Astrocyte of the cerebellum (primary cell): ENCODE data around the gene LDB3.

ENCODE experiments used
- DNase-seq: peaks from one replicate; pipeline ENCODE4 v3.0.0-alpha.2; 2011; ENCODE audit warnings: low read depth
- H3K4me3 ChIP-seq: 2 replicates; pipeline ENCODE4 v1.5.1; 2011; ENCODE audit warnings: mild to moderate bottlenecking, low read depth, low read length, moderate library complexity
- CTCF ChIP-seq: IDR thresholded peaks from 2 replicates; pipeline ENCODE4 v1.5.1; 2012; ENCODE audit warnings: low read length, low read depth, moderate library complexity, mild to moderate bottlenecking; ENCODE audit errors: missing control alignments
- in situ Hi-C: cut with HindIII; loops from 2 replicates; pipeline ENCODE4 v1.10.0; 2017; ENCODE audit warnings: low sequenced_read_pairs

The LDB3 gene

GRCh38 chr10:86753638-86754434 is 85.5 kb downstream of the LDB3 start:
- TF ChIP-seq CTCF = no peak
- no peak for DNase-seq
- in situ Hi-C loops = no loop called here
- no peak overlapping the region for H3K4me3 ChIP-seq

GRCh38 chr10:86755454-86755739 is 87.1 kb downstream of the LDB3 start:
- no peak for DNase-seq
- in situ Hi-C loops = no loop called here
- peak overlapping the region; percentile 77 for H3K4me3 ChIP-seq

GRCh38 chr10:86755740-86756510 is 87.6 kb downstream of the LDB3 start:
- in situ Hi-C loops = no loop called here
- DNase-seq = no peak
- peak overlapping the region; percentile 77 for H3K4me3 ChIP-seq
- TF ChIP-seq CTCF = no peak

More at GRCh38 chr10:86755454-86755739, 87.1 kb downstream of the LDB3 start:
- TF ChIP-seq CTCF = no peak

DNA sequence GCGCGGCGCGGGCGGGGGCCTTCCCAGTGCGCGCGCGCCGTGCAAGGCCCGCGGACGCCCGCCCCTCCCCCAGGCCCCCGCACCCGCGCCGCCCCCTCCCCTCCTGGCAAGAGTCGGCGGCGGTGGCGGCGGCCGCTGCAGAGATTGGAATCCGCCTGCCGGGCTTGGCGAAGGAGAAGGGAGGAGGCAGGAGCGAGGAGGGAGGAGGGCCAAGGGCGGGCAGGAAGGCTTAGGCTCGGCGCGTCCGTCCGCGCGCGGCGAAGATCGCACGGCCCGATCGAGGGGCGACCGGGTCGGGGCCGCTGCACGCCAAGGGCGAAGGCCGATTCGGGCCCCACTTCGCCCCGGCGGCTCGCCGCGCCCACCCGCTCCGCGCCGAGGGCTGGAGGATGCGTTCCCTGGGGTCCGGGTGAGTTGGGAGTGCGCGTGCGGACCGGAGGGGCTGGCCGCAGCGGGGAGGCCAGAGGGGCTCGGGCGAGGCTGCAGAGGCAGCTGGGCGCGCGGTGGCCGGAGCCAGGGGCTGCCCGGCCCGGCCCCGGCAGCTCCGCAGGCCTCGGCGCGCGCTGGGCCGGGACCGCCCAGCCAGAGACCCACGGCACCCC is 88.3 kb downstream of the LDB3 start, which contains the start of gene BMPR1A:
Gene BMPR1A, plus strand, starts transcription at position 109 of the 602 bp plus-strand sequence. CDS start 119,400 bp downstream, outside the sequence.
- TF ChIP-seq CTCF = no peak
- DNase-seq = peak; percentile 74
- in situ Hi-C loops = no loop called here
- peak within 1 kb of the TSS; percentile 77 for H3K4me3 ChIP-seq

- in situ Hi-C loops = no loop called here
- peak; percentile 47 for TF ChIP-seq CTCF
- DNase-seq = no peak
- peak overlapping the region; percentile 73 for H3K4me3 ChIP-seq
Measured at GRCh38 chr10:86757113-86757972, 89.0 kb downstream of the LDB3 start.
